GM23338 (cell line): ENCODE results near the gene CRYBG1. TPM values are rescaled to one million over a fixed set of nuclear protein-coding genes. Genes with fewer than 3 reads are reported as not detected.

ENCODE experiments used
- ATAC-seq: fragments of 200-7000 bp; cut with Tn5 transposase; 3 replicates; pipeline ENCODE4 v1.9.1; 2020
- DNase-seq: peaks from one replicate; pipeline ENCODE4 v3.0.0-alpha.2; 2015; ENCODE audit warnings: low spot score
- H2AFZ ChIP-seq: fragments of 200-600 bp; sonication (generic); 2 replicates; pipeline ENCODE4 v1.8.0; 2016; ENCODE audit warnings: antibody characterized with exemption, mild to moderate bottlenecking, moderate library complexity
- H3F3A ChIP-seq: fragments of 200-600 bp; sonication (generic); replicated peaks from 2 replicates; pipeline ENCODE4 v1.8.0; 2017; ENCODE audit warnings: antibody characterized with exemption, mixed run types, low read depth
- H3K27ac ChIP-seq: fragments of 200-600 bp; sonication (generic); 2 replicates; pipeline ENCODE4 v1.6.1; 2016; ENCODE audit warnings: low read depth
- H3K27me3 ChIP-seq: fragments of 200-600 bp; sonication (generic); 2 replicates; pipeline ENCODE4 v1.8.0; 2016; ENCODE audit warnings: mild to moderate bottlenecking, mixed run types, moderate library complexity; ENCODE audit not compliant: insufficient read depth
- H3K36me3 ChIP-seq: fragments of 200-600 bp; sonication (generic); 2 replicates; pipeline ENCODE4 v1.8.0; 2016; ENCODE audit warnings: mild to moderate bottlenecking; ENCODE audit not compliant: insufficient read depth
- H3K4me1 ChIP-seq: fragments of 200-600 bp; sonication (generic); 2 replicates; pipeline ENCODE4 v1.8.0; 2016; ENCODE audit warnings: mild to moderate bottlenecking, moderate library complexity; ENCODE audit not compliant: insufficient read depth
- H3K4me2 ChIP-seq: fragments of 200-600 bp; sonication (generic); 2 replicates; pipeline ENCODE4 v1.7.1; 2017; ENCODE audit warnings: mixed run types
- H3K4me3 ChIP-seq: fragments of 200-600 bp; sonication (generic); 2 replicates; pipeline ENCODE4 v1.6.1; 2016; ENCODE audit warnings: mixed run types
- H3K79me2 ChIP-seq: fragments of 200-600 bp; sonication (generic); replicated peaks from 2 replicates; pipeline ENCODE4 v1.8.0; 2017; ENCODE audit warnings: mild to moderate bottlenecking; ENCODE audit not compliant: insufficient read depth
- H3K9me2 ChIP-seq: fragments of 200-600 bp; sonication (generic); 2 replicates; pipeline ENCODE4 v1.8.0; 2017; ENCODE audit not compliant: insufficient read depth
- H4K20me1 ChIP-seq: fragments of 200-600 bp; sonication (generic); replicated peaks from 2 replicates; pipeline ENCODE4 v1.8.0; 2017; ENCODE audit warnings: mild to moderate bottlenecking; ENCODE audit not compliant: insufficient read depth
- H3K27ac Mint-ChIP-seq: 2 replicates; pipeline ENCODE4 v1.8.0; 2020; ENCODE audit warnings: inconsistent platforms, mild to moderate bottlenecking, moderate library complexity, mixed read lengths
- H3K27me3 Mint-ChIP-seq: 3 replicates; pipeline ENCODE4 v1.8.0; 2022; ENCODE audit warnings: low read depth, mild to moderate bottlenecking, moderate library complexity, mixed read lengths, inconsistent platforms; ENCODE audit not compliant: insufficient read depth, poor library complexity
- H3K36me3 Mint-ChIP-seq: 3 replicates; pipeline ENCODE4 v1.8.0; 2021; ENCODE audit warnings: low read depth, mild to moderate bottlenecking, inconsistent platforms, moderate library complexity, mixed read lengths
- H3K4me1 Mint-ChIP-seq: 3 replicates; pipeline ENCODE4 v1.8.0; 2020; ENCODE audit warnings: mild to moderate bottlenecking, inconsistent platforms, mixed read lengths
- H3K4me3 Mint-ChIP-seq: 3 replicates; pipeline ENCODE4 v1.8.0; 2021; ENCODE audit warnings: moderate library complexity, mild to moderate bottlenecking, inconsistent platforms, mixed read lengths
- H3K9me3 Mint-ChIP-seq: 3 replicates; pipeline ENCODE4 v1.8.0; 2020; ENCODE audit warnings: moderate library complexity, mild to moderate bottlenecking, inconsistent platforms, mixed read lengths
- CTCF ChIP-seq, 2 experiments: fragments of 200-600 bp in 1 of 2; sonication (generic) in 1 of 2; conservative IDR thresholded peaks; 2 replicates each; pipeline versions ENCODE4 v1.5.1 to v1.6.1; 2016 to 2017; ENCODE audit warnings: antibody characterized with exemption in 2 of 2, low read depth in 2 of 2, mild to moderate bottlenecking in 2 of 2, moderate library complexity in 1 of 2
- STAT1 ChIP-seq: IDR thresholded peaks from one replicate; pipeline ENCODE4 v1.6.1; 2016; ENCODE audit warnings: antibody characterized with exemption; ENCODE audit not compliant: unreplicated experiment
- ZNF331 ChIP-seq: fragments of 250-450 bp; sonication (Bioruptor Pico); IDR thresholded peaks from 2 replicates; pipeline ENCODE4 v1.5.0; 2020; ENCODE audit warnings: low read depth, mild to moderate bottlenecking, moderate library complexity
- polyA plus RNA-seq: library from polyadenylated mRNA; unstranded; fragments of >200 nt; fragmentation: Nextera tagmentation; extraction: Ambion mirVana; gene quantifications from 2 replicates; pipeline ENCODE4 v1.2.1, GENCODE V29; 2016
- total RNA-seq: library from RNA; depleted of rRNA; stranded (reverse); fragments of >200 nt; shearing (Covaris generic); gene quantifications from 2 replicates; pipeline ENCODE4 v1.2.3, GENCODE V29; 2014

Gene CRYBG1
- total and polyA plus RNA-seq, 2 experiments from 2014 or later: 3.7 to 17.2 TPM

- Histone ChIP-seq H3F3A (no peaks in the 10 kb centered on the region), H3K79me2 (no peaks in the 10 kb centered on the region), H3K4me2 (no peak overlapping the region), H3K4me1 (no peaks in the 10 kb centered on the region), H2AFZ (no peak overlapping the region), H4K20me1 (no peaks in the 10 kb centered on the region), H3K27me3 (no peaks in the 10 kb centered on the region), H3K9me2 (0 out of 2 replicates have a peak, but pooled peaks cover 7% of the 10 kb centered on the region), H3K27ac (no peak overlapping the region), H3K36me3 (no peaks in the 10 kb centered on the region), H3K4me3 (no peak overlapping the region)
- H3K27ac Mint-ChIP-seq: no peak overlapping the region
- H3K4me3 Mint-ChIP-seq: no peak overlapping the region
- H3K9me3 Mint-ChIP-seq: no peaks in the 10 kb centered on the region
- peaks cover 6% of the 10 kb centered on the region for H3K27me3 Mint-ChIP-seq
- peak; percentile 86 for ATAC-seq
- H3K4me1 Mint-ChIP-seq: peaks cover 6% of the 10 kb centered on the region; the same call in 2 of the 3 replicates
- TF ChIP-seq ZNF331 (CRISPR knock-in tag) (no peak), CTCF (conservative IDR thresholded peaks at IDR 0.05; ENCODE audit: low read depth in 2 of 2) (peak; percentile 78 to 86)
- DNase-seq: peak; percentile 90
- H3K36me3 Mint-ChIP-seq: no peaks in the 10 kb centered on the region
Observed at GRCh38 chr6:106334646-106335448, 25.7 kb upstream of the CRYBG1 start.

GRCh38 chr6:106339334-106340029 is 21.0 kb upstream of the CRYBG1 start:
- Histone ChIP-seq H3K9me2 (no peaks in the 10 kb centered on the region), H2AFZ (peak overlapping the region; percentile 67; the same call in 1 of the 2 replicates), H3K4me2 (no peak overlapping the region), H3K36me3 (no peaks in the 10 kb centered on the region), H3F3A (no peaks in the 10 kb centered on the region), H3K27me3 (no peaks in the 10 kb centered on the region), H3K4me3 (no peak overlapping the region), H3K27ac (no peak overlapping the region), H4K20me1 (no peaks in the 10 kb centered on the region), H3K4me1 (no peaks in the 10 kb centered on the region), H3K79me2 (no peaks in the 10 kb centered on the region)
- H3K4me3 Mint-ChIP-seq: no peak overlapping the region
- ATAC-seq (peak; percentile 99), DNase-seq (peak; percentile 93)
- peaks cover 6% of the 10 kb centered on the region; the same call in 2 of the 3 replicates for H3K4me1 Mint-ChIP-seq
- H3K27ac Mint-ChIP-seq: no peak overlapping the region
- H3K36me3 Mint-ChIP-seq: no peaks in the 10 kb centered on the region
- no peaks in the 10 kb centered on the region for H3K9me3 Mint-ChIP-seq
- H3K27me3 Mint-ChIP-seq: peaks cover 5% of the 10 kb centered on the region
- TF ChIP-seq STAT1 (no peak), CTCF (conservative IDR thresholded peaks at IDR 0.05; ENCODE audit: low read depth in 2 of 2) (peak; percentile 88)
